T-helper 17 cell (primary cell): ENCODE data around the gene GABBR2. TPM values are rescaled to one million over a fixed set of nuclear protein-coding genes. Genes with fewer than 3 reads are reported as not detected.

Source experiments
- ATAC-seq: fragments of 150-1000 bp; cut with Tn5 transposase; 2 replicates; pipeline ENCODE4 v1.10.0; 2021; ENCODE audit warnings: mild to moderate bottlenecking, moderate library complexity
- DNase-seq, 3 donors: peaks; one replicate each; pipeline versions ENCODE4 v3.0.0 to v3.0.0-alpha.2; 2020 to 2021
- H3K9me3 ChIP-seq: one replicate; pipeline ENCODE4 v1.7.0; 2013; ENCODE audit warnings: low read length, mild to moderate bottlenecking; ENCODE audit not compliant: control insufficient read depth, poor library complexity, severe bottlenecking
- H3K27ac Mint-ChIP-seq: one replicate; pipeline ENCODE4 v1.8.0; 2022; ENCODE audit warnings: mild to moderate bottlenecking, moderate library complexity, mixed read lengths
- H3K27me3 Mint-ChIP-seq: one replicate; pipeline ENCODE4 v1.8.0; 2022; ENCODE audit warnings: mixed read lengths
- H3K36me3 Mint-ChIP-seq: one replicate; pipeline ENCODE4 v1.8.0; 2022; ENCODE audit warnings: low read depth, mixed read lengths
- H3K4me1 Mint-ChIP-seq: one replicate; pipeline ENCODE4 v1.8.0; 2022; ENCODE audit warnings: mild to moderate bottlenecking, mixed read lengths
- H3K4me3 Mint-ChIP-seq: one replicate; pipeline ENCODE4 v1.8.0; 2022; ENCODE audit warnings: mild to moderate bottlenecking, moderate library complexity, mixed read lengths
- total RNA-seq, 4 donors: library from RNA in 2 of 4; stranded (reverse) in 2 of 4; gene quantifications; one replicate each; pipeline ENCODE4 v1.2.3 and lab custom pipeline; 2022 to 2026

Gene GABBR2
- total RNA-seq, 2 donors from 2014 or later, result not detected

DNA sequence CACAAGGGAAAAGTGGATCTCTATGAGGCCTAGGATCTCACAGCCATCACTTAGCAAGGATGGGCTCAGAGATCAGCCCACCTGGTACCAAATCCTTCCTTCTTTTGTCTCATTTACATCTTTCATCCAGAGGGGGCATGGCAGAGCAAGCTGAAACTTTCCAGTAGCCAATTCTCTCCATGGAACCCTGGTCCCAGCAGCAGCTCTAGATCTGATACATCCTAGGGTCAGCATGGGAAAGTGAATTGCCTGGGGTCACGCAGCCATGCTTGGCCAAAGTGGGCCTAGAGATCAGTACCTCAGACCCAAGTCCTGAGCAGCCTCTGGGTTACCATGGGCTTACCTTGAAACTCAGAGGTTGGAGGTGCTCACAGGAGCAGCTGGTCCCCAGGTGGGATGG lies 170.5 kb downstream of the GABBR2 start:
- no peak overlapping the region for H3K27ac Mint-ChIP-seq
- DNase-seq, result no peak
- no peak overlapping the region for H3K4me3 Mint-ChIP-seq
- H3K27me3 Mint-ChIP-seq, result peaks cover 26% of the 10 kb centered on the region
- no peaks in the 10 kb centered on the region for H3K36me3 Mint-ChIP-seq
- peaks cover 2% of the 10 kb centered on the region for H3K4me1 Mint-ChIP-seq
- no peaks in the 10 kb centered on the region for H3K9me3 ChIP-seq
- ATAC-seq, result no peak

DNA sequence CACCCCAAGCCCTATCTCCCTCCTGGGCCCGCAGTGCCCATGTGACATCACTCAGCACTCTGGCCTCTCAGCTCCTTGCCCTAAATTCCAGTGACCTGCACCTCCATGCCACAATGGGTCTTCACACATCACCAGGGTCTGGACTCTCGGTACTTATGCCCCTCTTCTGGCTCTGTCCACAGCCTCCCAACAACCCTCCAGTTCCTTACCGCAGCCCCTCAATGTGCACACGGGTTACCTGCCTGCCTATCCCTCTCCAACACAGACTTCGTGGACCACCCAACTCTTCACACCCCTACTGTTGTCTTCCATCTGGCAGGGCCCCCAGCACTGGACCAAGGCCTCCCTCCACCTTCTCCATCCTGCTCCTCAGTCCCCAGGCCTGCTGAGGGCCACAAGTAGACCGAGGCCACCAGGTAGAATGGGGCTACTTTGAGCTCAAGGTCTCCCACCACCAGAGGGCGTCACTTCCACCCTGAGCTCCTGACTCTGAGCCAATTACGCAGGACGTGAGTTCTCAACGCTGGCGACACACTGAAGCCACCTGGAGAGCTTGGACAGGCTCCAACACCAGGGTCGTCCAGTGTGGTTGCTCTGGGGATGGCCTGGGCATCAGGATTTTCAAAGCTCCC lies 172.1 kb downstream of the GABBR2 start:
- H3K4me1 Mint-ChIP-seq, result no peaks in the 10 kb centered on the region
- no peak for ATAC-seq
- H3K27me3 Mint-ChIP-seq, result peaks cover 24% of the 10 kb centered on the region
- no peak overlapping the region for H3K27ac Mint-ChIP-seq
- no peak for DNase-seq
- H3K9me3 ChIP-seq, result no peaks in the 10 kb centered on the region
- no peaks in the 10 kb centered on the region for H3K36me3 Mint-ChIP-seq
- H3K4me3 Mint-ChIP-seq, result no peak overlapping the region

DNA sequence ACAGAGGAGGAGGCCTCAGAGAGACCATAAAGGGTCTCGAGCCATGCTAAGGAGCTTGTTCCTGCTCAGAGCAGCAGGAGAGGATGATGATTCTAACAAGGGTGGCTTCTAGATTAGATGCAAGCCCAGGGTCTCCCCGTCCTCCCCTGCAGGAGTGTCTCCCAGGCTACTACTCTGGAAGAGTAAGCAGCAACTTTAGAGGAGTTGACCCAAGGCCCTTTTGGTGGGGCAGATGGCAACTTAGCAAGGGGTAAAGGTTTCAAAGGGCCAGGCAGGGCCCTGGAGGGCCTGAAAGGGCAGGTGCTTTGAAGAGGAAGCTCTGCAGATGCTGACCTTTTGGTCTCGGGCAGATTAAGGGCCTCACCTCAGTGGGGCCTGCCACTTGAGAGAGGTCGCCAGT lies 174.9 kb downstream of the GABBR2 start:
- Mint-ChIP-seq H3K27me3 (peaks cover 24% of the 10 kb centered on the region), H3K27ac (no peak overlapping the region), H3K4me3 (no peak overlapping the region), H3K36me3 (no peaks in the 10 kb centered on the region), H3K4me1 (no peaks in the 10 kb centered on the region)
- ATAC-seq (no peak), DNase-seq (no peak)
- H3K9me3 ChIP-seq, result no peaks in the 10 kb centered on the region

DNA sequence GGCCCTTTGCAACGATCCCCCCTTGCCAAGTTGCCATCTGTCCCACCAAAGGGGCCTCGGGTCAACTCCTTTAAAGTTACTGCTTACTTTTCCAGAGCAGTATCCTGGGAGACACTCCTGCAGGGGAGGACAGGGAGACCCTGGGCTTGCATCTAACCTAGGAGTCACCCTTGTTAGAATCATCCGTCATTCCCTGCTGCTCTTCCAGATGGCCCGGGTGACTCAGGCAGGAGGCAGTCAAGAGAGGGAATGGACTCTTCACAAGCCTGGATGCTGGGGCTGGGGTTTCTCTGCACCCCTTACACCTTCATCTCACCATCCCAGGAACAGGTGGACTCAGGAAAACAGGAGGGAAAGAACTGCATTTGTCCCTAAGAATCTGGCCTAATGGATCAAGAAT lies 175.6 kb downstream of the GABBR2 start:
- Mint-ChIP-seq H3K27ac (no peak overlapping the region), H3K36me3 (no peaks in the 10 kb centered on the region), H3K4me1 (no peaks in the 10 kb centered on the region), H3K27me3 (peaks cover 25% of the 10 kb centered on the region), H3K4me3 (no peak overlapping the region)
- no peak for DNase-seq
- no peak for ATAC-seq
- H3K9me3 ChIP-seq, result no peaks in the 10 kb centered on the region

DNA sequence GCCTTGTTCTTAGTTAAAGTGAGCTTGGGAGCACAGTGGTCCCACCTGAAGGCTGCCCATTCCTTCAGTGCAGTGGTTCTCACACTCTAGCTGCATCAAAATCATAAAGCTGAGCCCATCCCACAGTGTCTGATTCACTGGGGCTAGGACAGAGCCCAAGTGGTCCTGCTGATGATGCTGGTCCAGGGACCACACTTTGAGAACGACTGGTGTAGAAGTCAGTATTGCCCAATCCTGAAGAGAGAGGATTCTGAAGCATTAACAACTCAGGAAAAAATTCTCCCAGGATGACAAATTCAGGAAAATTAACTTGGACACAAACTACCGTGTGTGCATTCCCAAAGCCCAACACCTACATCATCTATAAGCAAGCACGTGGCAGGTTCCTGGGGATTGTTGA lies 176.2 kb downstream of the GABBR2 start:
- H3K27me3 Mint-ChIP-seq, result peaks cover 24% of the 10 kb centered on the region
- H3K4me1 Mint-ChIP-seq, result no peaks in the 10 kb centered on the region
- H3K4me3 Mint-ChIP-seq, result no peak overlapping the region
- no peak overlapping the region for H3K27ac Mint-ChIP-seq
- H3K36me3 Mint-ChIP-seq, result no peaks in the 10 kb centered on the region
- H3K9me3 ChIP-seq, result no peaks in the 10 kb centered on the region
- no peak for ATAC-seq
- no peak for DNase-seq

DNA sequence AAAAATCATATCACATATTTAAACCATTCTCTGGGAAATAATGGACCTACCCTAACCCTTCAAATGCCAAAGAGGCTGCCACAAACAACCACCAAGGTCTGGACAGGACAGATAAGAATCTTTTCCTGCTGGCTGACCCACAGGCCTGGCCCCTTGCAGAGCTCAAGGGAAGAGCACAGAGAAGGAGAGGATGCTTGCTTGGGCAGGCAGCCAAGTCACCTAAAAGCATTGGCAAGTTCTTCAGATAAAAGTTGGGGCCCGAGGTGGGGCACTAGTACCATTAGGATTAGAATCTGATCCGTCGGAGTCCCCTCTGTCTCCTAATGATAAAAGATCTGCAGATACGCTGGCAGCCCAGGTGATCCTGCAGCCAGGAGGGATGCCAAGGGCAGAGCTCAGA lies 176.6 kb downstream of the GABBR2 start:
- H3K4me1 Mint-ChIP-seq, result no peaks in the 10 kb centered on the region
- DNase-seq (no peak), ATAC-seq (no peak)
- peaks cover 24% of the 10 kb centered on the region for H3K27me3 Mint-ChIP-seq
- no peak overlapping the region for H3K4me3 Mint-ChIP-seq
- H3K9me3 ChIP-seq, result no peaks in the 10 kb centered on the region
- no peaks in the 10 kb centered on the region for H3K36me3 Mint-ChIP-seq
- no peak overlapping the region for H3K27ac Mint-ChIP-seq

DNA sequence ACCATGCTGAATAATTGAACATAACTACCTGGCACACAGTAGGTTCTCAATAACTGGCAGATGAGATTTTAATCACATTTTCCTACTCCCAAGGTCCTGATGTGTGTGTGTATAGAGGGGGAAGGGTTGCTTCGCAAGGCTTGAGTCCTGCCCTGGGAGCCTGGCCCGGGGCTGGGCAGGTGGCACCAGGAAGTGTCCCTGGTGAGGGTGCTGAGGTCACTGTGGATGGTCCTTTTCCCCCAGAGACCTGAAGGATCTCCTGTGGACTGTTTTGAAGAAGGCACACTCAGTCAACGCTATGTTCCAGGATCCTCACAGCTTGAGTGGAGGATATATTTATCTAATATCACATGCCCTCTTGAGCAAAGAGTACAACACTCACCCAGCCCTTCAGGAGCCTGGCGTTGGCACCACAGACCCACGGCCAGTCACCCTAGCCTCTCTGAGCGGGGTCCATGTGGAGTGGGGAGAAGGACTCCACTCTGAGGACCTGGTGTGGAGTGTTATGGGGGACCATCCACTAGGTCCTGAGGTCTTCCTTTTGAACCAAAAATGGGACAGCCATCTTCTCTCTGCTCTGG lies 177.8 kb downstream of the GABBR2 start:
- no peaks in the 10 kb centered on the region for H3K9me3 ChIP-seq
- peaks cover 24% of the 10 kb centered on the region for H3K27me3 Mint-ChIP-seq
- H3K36me3 Mint-ChIP-seq, result no peaks in the 10 kb centered on the region
- H3K4me3 Mint-ChIP-seq, result no peak overlapping the region
- H3K27ac Mint-ChIP-seq, result no peak overlapping the region
- no peaks in the 10 kb centered on the region for H3K4me1 Mint-ChIP-seq
- no peak for ATAC-seq
- no peak for DNase-seq

DNA sequence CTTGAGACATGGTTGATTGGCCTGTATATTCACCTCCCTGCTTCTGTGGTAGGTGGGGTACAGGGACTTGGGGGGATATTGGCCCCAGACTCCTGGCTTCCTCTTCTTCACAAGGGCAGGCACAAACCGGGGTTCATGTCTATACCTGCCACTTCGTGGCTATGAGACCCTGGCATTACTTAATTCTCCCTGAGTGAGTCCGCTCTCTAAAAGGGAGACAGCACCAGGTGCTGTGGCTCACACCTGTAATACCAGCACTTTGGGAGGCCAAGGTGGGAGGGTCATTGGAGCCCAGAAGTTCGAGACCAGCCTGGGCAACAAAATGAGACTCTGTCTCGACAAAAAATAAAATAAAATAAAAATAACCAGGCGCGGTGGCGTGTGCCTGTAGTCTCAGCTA lies 178.5 kb downstream of the GABBR2 start:
- no peaks in the 10 kb centered on the region for H3K9me3 ChIP-seq
- H3K27ac Mint-ChIP-seq, result no peak overlapping the region
- no peaks in the 10 kb centered on the region for H3K36me3 Mint-ChIP-seq
- ATAC-seq (no peak), DNase-seq (no peak)
- H3K27me3 Mint-ChIP-seq, result peaks cover 24% of the 10 kb centered on the region
- no peak overlapping the region for H3K4me3 Mint-ChIP-seq
- no peaks in the 10 kb centered on the region for H3K4me1 Mint-ChIP-seq

DNA sequence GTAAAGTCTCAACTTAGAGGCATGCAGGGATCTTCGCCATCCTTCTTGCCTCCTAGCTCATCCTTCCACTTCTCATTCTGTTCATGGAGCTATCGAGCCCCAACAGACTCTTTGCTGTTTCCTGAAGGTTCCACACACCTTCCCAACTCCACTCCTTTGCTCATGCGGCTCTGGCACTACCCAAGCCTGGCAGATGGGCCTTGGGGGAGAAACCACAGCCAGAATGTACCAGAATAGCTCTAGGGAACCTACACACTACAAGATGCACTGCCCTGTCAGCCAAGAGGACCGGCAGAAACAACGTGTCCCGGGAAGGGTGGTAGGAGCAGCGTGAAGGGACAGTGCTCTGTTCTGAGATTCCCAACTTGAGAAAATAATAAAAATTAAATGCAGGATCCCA lies 178.9 kb downstream of the GABBR2 start:
- DNase-seq (no peak), ATAC-seq (no peak)
- Mint-ChIP-seq H3K27ac (no peak overlapping the region), H3K4me3 (no peak overlapping the region), H3K27me3 (peaks cover 27% of the 10 kb centered on the region), H3K36me3 (no peaks in the 10 kb centered on the region), H3K4me1 (no peaks in the 10 kb centered on the region)
- H3K9me3 ChIP-seq, result no peaks in the 10 kb centered on the region

DNA sequence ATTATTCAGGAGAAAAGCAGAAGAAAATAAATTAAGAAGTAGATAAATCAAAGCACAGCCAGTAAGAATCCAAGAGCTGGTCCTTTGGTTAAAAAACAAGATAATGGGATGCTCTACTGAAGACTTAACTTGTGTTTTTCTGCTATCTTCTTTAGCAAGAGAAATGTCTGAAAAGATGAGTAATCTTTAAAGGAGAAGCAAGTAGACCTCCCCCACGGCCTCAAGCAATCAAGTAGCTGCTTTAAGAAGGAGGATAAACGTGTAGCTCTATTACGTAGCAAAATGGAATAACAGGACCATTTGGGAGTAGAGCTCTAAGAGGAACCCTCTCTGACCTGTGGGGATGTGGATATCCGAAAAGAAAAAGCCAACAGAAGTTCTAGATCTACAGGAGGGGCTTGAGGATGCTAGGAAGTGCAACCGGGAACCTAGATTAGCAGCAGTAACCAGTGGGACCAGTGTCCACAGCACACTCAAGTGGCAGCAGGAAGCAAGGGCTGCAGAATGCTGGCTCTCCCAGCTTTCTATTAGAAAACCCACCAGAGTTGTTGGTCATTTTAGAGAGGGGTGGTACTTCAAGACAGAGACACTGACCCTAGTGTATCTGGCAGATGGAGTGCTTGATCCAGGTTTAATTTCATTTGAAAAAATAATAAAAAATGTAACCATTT lies 185.4 kb downstream of the GABBR2 start:
- Mint-ChIP-seq H3K4me1 (no peaks in the 10 kb centered on the region), H3K27ac (no peak overlapping the region), H3K27me3 (peaks cover 52% of the 10 kb centered on the region), H3K4me3 (no peak overlapping the region), H3K36me3 (peaks cover 2% of the 10 kb centered on the region)
- no peak for DNase-seq
- no peaks in the 10 kb centered on the region for H3K9me3 ChIP-seq
- ATAC-seq, result no peak

DNA sequence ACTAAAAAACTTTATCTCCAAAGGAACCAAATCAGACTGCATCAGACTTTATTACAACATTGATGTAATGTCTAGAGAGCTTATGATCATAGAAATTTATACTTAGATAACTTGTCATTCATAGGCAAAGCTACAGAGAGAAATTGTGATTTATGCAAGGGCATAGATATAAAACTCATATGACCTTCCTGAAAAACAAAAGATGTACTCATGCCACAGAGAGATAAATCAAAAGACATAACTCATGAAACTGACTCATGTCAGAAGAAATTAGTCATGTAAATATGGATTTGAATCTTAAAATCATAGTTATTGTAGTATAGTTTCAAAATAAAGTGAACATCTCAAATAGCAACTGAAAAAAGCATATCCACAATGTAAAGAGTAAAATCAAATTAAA lies 186.2 kb downstream of the GABBR2 start:
- peaks cover 54% of the 10 kb centered on the region for H3K27me3 Mint-ChIP-seq
- no peak overlapping the region for H3K27ac Mint-ChIP-seq
- no peak for ATAC-seq

DNA sequence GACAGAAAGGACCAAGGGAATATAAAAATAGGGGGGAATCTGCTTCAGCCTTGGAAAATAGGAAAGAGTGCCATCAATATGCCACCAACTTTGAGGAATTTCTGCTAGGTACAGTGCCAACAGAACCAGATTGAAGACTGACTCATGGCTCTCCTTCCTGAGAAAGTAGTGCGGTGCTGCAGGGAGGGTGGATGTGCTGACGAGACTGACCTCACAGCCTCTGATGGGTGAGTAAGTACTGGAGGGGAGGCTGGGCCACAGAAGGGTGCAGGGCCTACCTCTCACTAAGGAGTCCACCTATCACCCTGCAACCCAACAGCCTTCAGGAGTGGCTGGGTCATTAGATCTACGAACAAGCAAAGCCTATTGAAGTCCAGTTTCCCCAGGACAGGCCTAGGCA lies 187.6 kb downstream of the GABBR2 start:
- ATAC-seq (no peak), DNase-seq (no peak)
- no peaks in the 10 kb centered on the region for H3K4me1 Mint-ChIP-seq
- H3K27ac Mint-ChIP-seq, result no peak overlapping the region
- peaks cover 2% of the 10 kb centered on the region for H3K36me3 Mint-ChIP-seq
- peaks cover 61% of the 10 kb centered on the region for H3K27me3 Mint-ChIP-seq
- H3K9me3 ChIP-seq, result no peaks in the 10 kb centered on the region
- no peak overlapping the region for H3K4me3 Mint-ChIP-seq

More for the DNA sequence above, 186.2 kb downstream of the GABBR2 start:
- no peak overlapping the region for H3K4me3 Mint-ChIP-seq
- no peak for DNase-seq
- no peaks in the 10 kb centered on the region for H3K9me3 ChIP-seq
- peaks cover 2% of the 10 kb centered on the region for H3K36me3 Mint-ChIP-seq
- no peaks in the 10 kb centered on the region for H3K4me1 Mint-ChIP-seq

DNA sequence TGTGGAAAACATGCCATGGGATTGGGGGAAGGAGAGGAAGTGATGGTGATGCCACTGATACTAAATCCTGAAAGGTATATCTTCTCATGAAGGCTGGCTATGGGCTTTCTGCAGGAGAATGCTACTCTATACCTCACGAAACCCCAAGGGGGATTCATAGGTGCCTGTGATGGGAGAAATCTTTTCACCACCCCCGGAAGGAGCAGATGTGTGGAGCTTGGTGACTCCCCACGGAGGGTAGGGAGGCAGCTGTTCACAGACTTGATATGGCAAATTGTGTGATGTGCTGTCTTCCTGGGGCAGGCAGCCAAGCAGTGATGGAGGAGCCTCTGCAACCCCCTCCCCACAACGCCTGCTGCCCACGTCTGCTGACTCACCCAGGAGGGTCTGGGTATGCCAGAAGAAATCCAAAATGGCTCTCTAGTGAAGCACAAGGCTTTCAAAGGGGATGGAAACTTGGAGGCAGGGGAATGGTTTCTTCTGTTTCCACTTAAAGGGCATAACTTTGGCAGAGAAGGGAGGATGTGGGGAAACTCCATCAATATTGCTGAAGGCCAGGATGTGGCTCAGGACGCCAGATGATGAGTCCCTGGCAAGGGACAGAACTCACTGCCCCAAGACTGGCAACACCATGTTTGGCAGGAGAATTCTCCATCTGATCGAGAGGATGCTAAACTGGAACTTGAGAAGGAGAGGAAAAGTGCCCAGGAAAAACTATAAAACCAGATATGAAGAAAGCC lies 188.3 kb downstream of the GABBR2 start:
- H3K9me3 ChIP-seq, result no peaks in the 10 kb centered on the region
- ATAC-seq (no peak), DNase-seq (no peak)
- no peak overlapping the region for H3K27ac Mint-ChIP-seq
- no peaks in the 10 kb centered on the region for H3K4me1 Mint-ChIP-seq
- no peak overlapping the region for H3K4me3 Mint-ChIP-seq
- peaks cover 2% of the 10 kb centered on the region for H3K36me3 Mint-ChIP-seq
- H3K27me3 Mint-ChIP-seq, result peaks cover 61% of the 10 kb centered on the region
